HEK293 (cell line): ENCODE data around the gene HMGB3.

Experiments used
- CTCF ChIA-PET: fragments of 350-600 bp; formaldehyde crosslinking; extraction: SDS; loops from one replicate; lab custom pipeline; 2021; ENCODE audit warnings: antibody characterized with exemption; lab: Yijun Ruan, JAX
- POLR2A ChIA-PET: fragments of 300-600 bp; formaldehyde crosslinking; extraction: SDS; loops from one replicate; lab custom pipeline; 2020; ENCODE audit warnings: antibody characterized with exemption, inconsistent platforms; lab: Yijun Ruan, JAX
- H3K27ac ChIP-seq: fragments of 200-500 bp; sonication (Bioruptor generic); 2 replicates; pipeline ENCODE4 v1.5.1; 2014; ENCODE audit warnings: low read depth, low read length, control low read depth, inconsistent platforms; ENCODE audit errors: extremely low read depth
- H3K36me3 ChIP-seq, 2 experiments: fragments of 200-500 bp in 1 of 2; sonication (Bioruptor generic) in 1 of 2; 1 replicate in 1 of 2; 2 replicates in 1 of 2; pipeline ENCODE4 v1.5.1; 2014 to 2017; ENCODE audit warnings: inconsistent platforms in 2 of 2, low read length in 2 of 2; ENCODE audit not compliant: control insufficient read depth in 2 of 2, insufficient read depth in 1 of 2
- H3K4me1 ChIP-seq: fragments of 200-500 bp; sonication (Bioruptor generic); 2 replicates; pipeline ENCODE4 v1.5.1; 2014; ENCODE audit warnings: mild to moderate bottlenecking, low read length, inconsistent platforms; ENCODE audit not compliant: control insufficient read depth, insufficient read depth
- H3K4me3 ChIP-seq: 2 replicates; pipeline ENCODE4 v1.5.1; 2011; ENCODE audit warnings: low read depth, mild to moderate bottlenecking, control low read depth, low read length, moderate library complexity
- H3K9me3 ChIP-seq: fragments of 200-500 bp; sonication (Bioruptor generic); 2 replicates; pipeline ENCODE4 v1.5.1; 2014; ENCODE audit warnings: low read depth, low read length, inconsistent platforms; ENCODE audit not compliant: control insufficient read depth, insufficient read depth
- EGR2 ChIP-seq: fragments of 450-650 bp; formaldehyde crosslinking; IDR thresholded peaks from 2 replicates; pipeline ENCODE4 v1.5.1; 2016; ENCODE audit warnings: low read depth, missing biosample characterization, missing genetic modification characterization
- GLIS1 ChIP-seq: fragments of 450-650 bp; formaldehyde crosslinking; IDR thresholded peaks from 2 replicates; pipeline ENCODE4 v1.5.1; 2016; ENCODE audit warnings: missing biosample characterization, missing genetic modification characterization
- IKZF3 ChIP-seq: fragments of 450-650 bp; IDR thresholded peaks from 2 replicates; pipeline ENCODE4 v1.5.0; 2018; ENCODE audit warnings: missing biosample characterization, mild to moderate bottlenecking, missing genetic modification characterization, moderate library complexity
- SCRT1 ChIP-seq: fragments of 450-650 bp; formaldehyde crosslinking; IDR thresholded peaks from 2 replicates; pipeline ENCODE4 v1.5.1; 2016; ENCODE audit warnings: missing biosample characterization, missing genetic modification characterization, borderline replicate concordance
- SCRT2 ChIP-seq: fragments of 450-650 bp; formaldehyde crosslinking; IDR thresholded peaks from 2 replicates; pipeline ENCODE4 v1.5.1; 2016; ENCODE audit warnings: missing biosample characterization, missing genetic modification characterization
- SETDB1 ChIP-seq: IDR thresholded peaks from one replicate; pipeline ENCODE4 v1.6.1; 2017; ENCODE audit warnings: mild to moderate bottlenecking, low read length, moderate library complexity, mixed read lengths; ENCODE audit not compliant: insufficient read length
- ZEB2 ChIP-seq: fragments of 450-650 bp; formaldehyde crosslinking; IDR thresholded peaks from 2 replicates; pipeline ENCODE4 v1.5.1; 2016; ENCODE audit warnings: missing biosample characterization, missing genetic modification characterization
- ZFP69B ChIP-seq: fragments of 450-650 bp; formaldehyde crosslinking; IDR thresholded peaks from 2 replicates; pipeline ENCODE4 v1.5.1; 2016; ENCODE audit warnings: missing biosample characterization, missing genetic modification characterization
- ZIC2 ChIP-seq: fragments of 450-650 bp; formaldehyde crosslinking; IDR thresholded peaks from 2 replicates; pipeline ENCODE4 v1.5.1; 2016; ENCODE audit warnings: missing biosample characterization, missing genetic modification characterization
- ZNF16 ChIP-seq: fragments of 450-650 bp; formaldehyde crosslinking; IDR thresholded peaks from 2 replicates; pipeline ENCODE4 v1.5.1; 2016; ENCODE audit warnings: low read depth, missing biosample characterization, missing genetic modification characterization
- ZNF302 ChIP-seq: fragments of 450-650 bp; formaldehyde crosslinking; IDR thresholded peaks from 2 replicates; pipeline ENCODE4 v1.5.1; 2016; ENCODE audit warnings: missing biosample characterization, missing genetic modification characterization, low read depth
- ZNF341 ChIP-seq: fragments of 450-650 bp; formaldehyde crosslinking; IDR thresholded peaks from 2 replicates; pipeline ENCODE4; 2016; ENCODE audit warnings: low read depth, missing biosample characterization, missing genetic modification characterization
- ZNF548 ChIP-seq: fragments of 450-650 bp; formaldehyde crosslinking; IDR thresholded peaks from 2 replicates; pipeline ENCODE4 v1.5.1; 2016; ENCODE audit warnings: missing biosample characterization, missing genetic modification characterization
- ZNF654 ChIP-seq: fragments of 450-650 bp; formaldehyde crosslinking; IDR thresholded peaks from 2 replicates; pipeline ENCODE4 v1.5.1; 2016; ENCODE audit warnings: low read depth, missing biosample characterization, missing genetic modification characterization
- ZNF837 ChIP-seq: fragments of 450-650 bp; formaldehyde crosslinking; IDR thresholded peaks from 2 replicates; pipeline ENCODE4 v1.5.1; 2016; ENCODE audit warnings: missing biosample characterization, missing genetic modification characterization
- ZSCAN30 ChIP-seq: fragments of 450-650 bp; IDR thresholded peaks from 2 replicates; pipeline ENCODE4 v1.5.1; 2018; ENCODE audit warnings: missing biosample characterization, mild to moderate bottlenecking, missing genetic modification characterization, moderate library complexity

HMGB3 gene

DNA sequence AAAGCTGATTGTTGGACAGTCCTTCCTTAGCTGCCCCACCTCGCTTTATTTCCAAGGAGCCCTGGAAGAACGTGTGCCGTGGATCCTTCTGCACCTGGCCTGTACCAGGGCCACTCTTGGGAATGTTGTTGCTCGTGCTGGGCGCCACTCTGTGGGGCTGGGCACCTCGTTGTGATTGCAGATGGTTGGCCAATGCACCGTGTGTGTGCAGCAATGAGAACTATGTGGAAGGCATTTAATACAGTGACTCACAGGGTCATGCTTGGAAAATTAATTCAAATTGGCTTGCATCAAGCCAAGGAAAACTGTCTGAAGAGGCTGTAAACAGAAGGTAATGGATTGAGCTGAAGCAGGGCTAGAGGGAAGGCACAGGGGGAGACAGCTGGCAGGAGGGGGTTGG, 47.7 kb upstream of the HMGB3 start:
- H3K4me1 ChIP-seq, result no peaks in the 10 kb centered on the region
- CTCF ChIA-PET, result interaction anchor here (0.9 to 1.0 kb wide), 2 partner anchors 26 to 163 kb away, joined by 3 read pairs; no protein-coding TSS in a partner anchor
- no peak for TF ChIP-seq ZEB2 (tag by site-specific recombination)
- TF ChIP-seq ZFP69B (tag by site-specific recombination), result no peak
- 0 out of 2 replicates have a peak, but pooled peaks have one; percentile 24 for TF ChIP-seq ZIC2 (tag by site-specific recombination)
- no peak for TF ChIP-seq ZNF16 (tag by site-specific recombination)
- H3K36me3 ChIP-seq, result no peaks in the 10 kb centered on the region
- POLR2A ChIA-PET, result no interaction called here
- no peak overlapping the region for H3K27ac ChIP-seq
- H3K9me3 ChIP-seq, result no peaks in the 10 kb centered on the region
- no peak overlapping the region for H3K4me3 ChIP-seq

- no peaks in the 10 kb centered on the region for H3K9me3 ChIP-seq
- H3K27ac ChIP-seq, result no peak overlapping the region
- POLR2A ChIA-PET, result interaction anchor here (0.5 kb wide), 1 partner anchor 14 kb away, joined by 3 read pairs; no protein-coding TSS in a partner anchor
- no peaks in the 10 kb centered on the region for H3K36me3 ChIP-seq
- H3K4me3 ChIP-seq, result no peak overlapping the region
- no peak for TF ChIP-seq ZNF302 (tag by site-specific recombination)
- peak; percentile 61 for TF ChIP-seq GLIS1
- peak; percentile 90 for TF ChIP-seq ZIC2 (tag by site-specific recombination)
- CTCF ChIA-PET, result interaction anchor here (0.6 kb wide), 1 partner anchor 329 kb away, joined by 3 read pairs; no protein-coding TSS in a partner anchor
- H3K4me1 ChIP-seq, result no peaks in the 10 kb centered on the region
Observed at GRCh38 chrX:150936556-150936955, 46.6 kb upstream of the HMGB3 start.

GRCh38 chrX:150940844-150941495, 42.2 kb upstream of the HMGB3 start:
- Histone ChIP-seq H3K36me3 (no peaks in the 10 kb centered on the region), H3K4me1 (no peaks in the 10 kb centered on the region), H3K9me3 (no peaks in the 10 kb centered on the region), H3K4me3 (no peak overlapping the region), H3K27ac (no peak overlapping the region)
- ChIA-PET CTCF (no interaction called here), POLR2A (no interaction called here)
- TF ChIP-seq ZNF654 (tag by site-specific recombination), result no peak
- TF ChIP-seq SETDB1, result no peak
- no peak for TF ChIP-seq EGR2 (tag by site-specific recombination)
- no peak for TF ChIP-seq ZNF341
- no peak for TF ChIP-seq IKZF3

GRCh38 chrX:150941580-150941979, 41.6 kb upstream of the HMGB3 start:
- TF ChIP-seq ZNF837 (tag by site-specific recombination) (no peak), ZNF548 (no peak)
- H3K27ac ChIP-seq, result no peak overlapping the region
- ChIA-PET POLR2A (no interaction called here), CTCF (interaction anchor here (0.7 kb wide), 1 partner anchor 167 kb away, joined by 3 read pairs; no protein-coding TSS in a partner anchor)
- no peaks in the 10 kb centered on the region for H3K9me3 ChIP-seq
- H3K36me3 ChIP-seq, result no peaks in the 10 kb centered on the region
- no peak overlapping the region for H3K4me3 ChIP-seq
- no peaks in the 10 kb centered on the region for H3K4me1 ChIP-seq

- TF ChIP-seq SCRT2 (tag by site-specific recombination) (peak; percentile 77), SCRT1 (0 out of 2 replicates have a peak, but pooled peaks have one; percentile 36), ZSCAN30 (tag by site-specific recombination) (no peak)
- POLR2A ChIA-PET, result interaction anchor here (1.2 kb wide), 1 partner anchor 8 kb away, joined by 3 read pairs; no protein-coding TSS in a partner anchor
Observed at GRCh38 chrX:150942942-150943594, 40.1 kb upstream of the HMGB3 start.

More at GRCh38 chrX:150942942-150943594, 40.1 kb upstream of the HMGB3 start:
- Histone ChIP-seq H3K36me3 (no peaks in the 10 kb centered on the region), H3K4me1 (no peaks in the 10 kb centered on the region), H3K27ac (no peak overlapping the region), H3K9me3 (no peaks in the 10 kb centered on the region), H3K4me3 (no peak overlapping the region)
- CTCF ChIA-PET, result no interaction called here
